Measurements from ENCODE around the gene MAP1LC3B2. TPM values are rescaled to one million over a fixed set of nuclear protein-coding genes. Genes with fewer than 3 reads are reported as not detected.
A peak's percentile ranks its signal among the peaks of the same experiment; 100 is the strongest.

Gene MAP1LC3B2
- total and polyA plus RNA-seq, 2 of the 13 experiments (the other 11 are each of a cell fraction or from before 2014, with no cell fraction given) = 0.60 to 2.2 TPM

- TF ChIP-seq PBX3 (CRISPR knock-in tag; IDR thresholded peaks at IDR 0.05; ENCODE audit: borderline replicate concordance) = no peak
- TF ChIP-seq ZBTB42 (CRISPR knock-in tag; IDR thresholded peaks at IDR 0.05) = no peak
- no peak for TF ChIP-seq NFE2L1 (CRISPR knock-in tag; IDR thresholded peaks at IDR 0.05; ENCODE audit: borderline replicate concordance)
- TF ChIP-seq GABPA (IDR thresholded peaks at IDR 0.05; ENCODE audit: low read depth, low read length) = no peak
- no peak for TF ChIP-seq GABPA (CRISPR knock-in tag; IDR thresholded peaks at IDR 0.05; ENCODE audit: low read depth)
- TF ChIP-seq NFRKB (IDR thresholded peaks at IDR 0.05) = no peak
- no peak for TF ChIP-seq ZSCAN21 (CRISPR knock-in tag; IDR thresholded peaks at IDR 0.05; ENCODE audit: borderline replicate concordance)
- TF ChIP-seq IRF9 (CRISPR knock-in tag; IDR thresholded peaks at IDR 0.05; ENCODE audit: borderline replicate concordance) = no peak
- TF ChIP-seq TERF1 (CRISPR knock-in tag; IDR thresholded peaks at IDR 0.05) = no peak
- TF ChIP-seq FOXK2 (IDR thresholded peaks at IDR 0.05) = no peak
- TF ChIP-seq CERS6 (CRISPR knock-in tag; IDR thresholded peaks at IDR 0.05) = no peak
- TF ChIP-seq ZNF512 (CRISPR knock-in tag; IDR thresholded peaks at IDR 0.05) = no peak
- TF ChIP-seq ZNF432 (CRISPR knock-in tag; IDR thresholded peaks at IDR 0.05; ENCODE audit: borderline replicate concordance) = no peak
- no peak for TF ChIP-seq LRRFIP1 (CRISPR knock-in tag; conservative IDR thresholded peaks at IDR 0.05)
- peak; percentile 38; the same call in 1 of the 2 replicates for TF ChIP-seq GATA4 (IDR thresholded peaks at IDR 0.05; ENCODE audit: borderline replicate concordance, low read depth)
- TF ChIP-seq XRCC5 (optimal IDR thresholded peaks at IDR 0.05; ENCODE audit: low read length) = no peak
- TF ChIP-seq ZNF841 (CRISPR knock-in tag; IDR thresholded peaks at IDR 0.05; ENCODE audit: borderline replicate concordance) = no peak
- no peak for TF ChIP-seq CC2D1A (CRISPR knock-in tag; IDR thresholded peaks at IDR 0.05)
- no peak for TF ChIP-seq ZBTB21 (CRISPR knock-in tag; IDR thresholded peaks at IDR 0.05)
- no peak for TF ChIP-seq DBP (CRISPR knock-in tag; IDR thresholded peaks at IDR 0.05; ENCODE audit: not compliant biosample characterization)
- peak; percentile 80; the same call in 1 of the 2 replicates for TF ChIP-seq SOX5 (CRISPR knock-in tag; IDR thresholded peaks at IDR 0.05; ENCODE audit: borderline replicate concordance)
Measured at GRCh38 chr12:116529048-116529447, 30.1 kb upstream of the MAP1LC3B2 start (continued).
